Activated T-helper 1 cell treated with anti-CD3 and anti-CD28 coated beads, Interleukin-12 subunit alpha, Interleukin-12 subunit beta, Interleukin-2, Interleukin-4 antibody, amounts not matched to agents 30 ng/mL and 10 ng/mL and 1 ng/mL, durations not matched to agents 14 hours and 24 hours and 36 hours (primary cell): Measurements from ENCODE around the gene THOC7. TPM values are rescaled to one million over a fixed set of nuclear protein-coding genes. Genes with fewer than 3 reads are reported as not detected.

Experiments
- DNase-seq: peaks from one replicate; pipeline ENCODE4 v3.0.0; 2021; ENCODE audit warnings: low spot score
- H3K27ac Mint-ChIP-seq: one replicate; pipeline ENCODE4 v1.8.0; 2021; ENCODE audit warnings: mild to moderate bottlenecking, mixed read lengths
- H3K27me3 Mint-ChIP-seq: one replicate; pipeline ENCODE4 v1.8.0; 2022; ENCODE audit warnings: mild to moderate bottlenecking, moderate library complexity, mixed read lengths; ENCODE audit not compliant: insufficient read depth
- H3K36me3 Mint-ChIP-seq: one replicate; pipeline ENCODE4 v1.8.0; 2021; ENCODE audit warnings: low read depth, mixed read lengths
- H3K4me1 Mint-ChIP-seq: one replicate; pipeline ENCODE4 v1.8.0; 2021; ENCODE audit warnings: low read depth, mixed read lengths
- H3K4me3 Mint-ChIP-seq: one replicate; pipeline ENCODE4 v1.8.0; 2021; ENCODE audit warnings: mild to moderate bottlenecking, moderate library complexity, mixed read lengths
- H3K9me3 Mint-ChIP-seq: one replicate; pipeline ENCODE4 v1.8.0; 2021; ENCODE audit warnings: mixed read lengths
- intact Hi-C: fragments of 100-400 bp; cut with micrococcal nuclease; formaldehyde crosslinking; loops from one replicate; pipeline ENCODE4 v1.15.1; 2024
- total RNA-seq: library from RNA; stranded (reverse); gene quantifications from 2 replicates; pipeline ENCODE4 v1.2.3, GENCODE V29; 2022

THOC7 gene
- 100 and 106 TPM in 2 replicates for total RNA-seq

- H3K9me3 Mint-ChIP-seq: no peaks in the 10 kb centered on the region
- H3K4me1 Mint-ChIP-seq: peaks cover 67% of the 10 kb centered on the region
- H3K27me3 Mint-ChIP-seq: no peaks in the 10 kb centered on the region
- peak; percentile 72 for DNase-seq
- peaks cover 24% of the 10 kb centered on the region for H3K36me3 Mint-ChIP-seq
- intact Hi-C loops: loop anchor here (1.0 to 5.0 kb wide), 5 partner anchors 48 to 619 kb away; partner anchors contain the start of gene PSMD6
- peak within 1 kb of the TSS; percentile 94 for H3K27ac Mint-ChIP-seq
- H3K4me3 Mint-ChIP-seq: peak within 1 kb of the TSS; percentile 91
Observed at GRCh38 chr3:63863150-63864007, at the start of gene THOC7, which contains the start of gene ATXN7. Gene THOC7, minus strand, starts transcription at chr3:63863805. Its CDS starts 15 bp downstream, at chr3:63863790. Gene ATXN7, plus strand, starts transcription at chr3:63863867. Its CDS starts 48,732 bp downstream, at chr3:63912599.

- H3K36me3 Mint-ChIP-seq: peaks cover 29% of the 10 kb centered on the region
- peaks cover 59% of the 10 kb centered on the region for H3K4me1 Mint-ChIP-seq
- peak overlapping the region; percentile 89 for H3K4me3 Mint-ChIP-seq
- peak; percentile 15 for DNase-seq
- intact Hi-C loops: loop anchor here (1.0 kb wide), 1 partner anchor 110 kb away; the partner anchor contains the start of gene PSMD6
- H3K9me3 Mint-ChIP-seq: no peaks in the 10 kb centered on the region
- H3K27me3 Mint-ChIP-seq: peaks cover 2% of the 10 kb centered on the region
- H3K27ac Mint-ChIP-seq: peak overlapping the region; percentile 94
Observed at GRCh38 chr3:63912768-63913588, 49.4 kb upstream of the THOC7 start.

DNA sequence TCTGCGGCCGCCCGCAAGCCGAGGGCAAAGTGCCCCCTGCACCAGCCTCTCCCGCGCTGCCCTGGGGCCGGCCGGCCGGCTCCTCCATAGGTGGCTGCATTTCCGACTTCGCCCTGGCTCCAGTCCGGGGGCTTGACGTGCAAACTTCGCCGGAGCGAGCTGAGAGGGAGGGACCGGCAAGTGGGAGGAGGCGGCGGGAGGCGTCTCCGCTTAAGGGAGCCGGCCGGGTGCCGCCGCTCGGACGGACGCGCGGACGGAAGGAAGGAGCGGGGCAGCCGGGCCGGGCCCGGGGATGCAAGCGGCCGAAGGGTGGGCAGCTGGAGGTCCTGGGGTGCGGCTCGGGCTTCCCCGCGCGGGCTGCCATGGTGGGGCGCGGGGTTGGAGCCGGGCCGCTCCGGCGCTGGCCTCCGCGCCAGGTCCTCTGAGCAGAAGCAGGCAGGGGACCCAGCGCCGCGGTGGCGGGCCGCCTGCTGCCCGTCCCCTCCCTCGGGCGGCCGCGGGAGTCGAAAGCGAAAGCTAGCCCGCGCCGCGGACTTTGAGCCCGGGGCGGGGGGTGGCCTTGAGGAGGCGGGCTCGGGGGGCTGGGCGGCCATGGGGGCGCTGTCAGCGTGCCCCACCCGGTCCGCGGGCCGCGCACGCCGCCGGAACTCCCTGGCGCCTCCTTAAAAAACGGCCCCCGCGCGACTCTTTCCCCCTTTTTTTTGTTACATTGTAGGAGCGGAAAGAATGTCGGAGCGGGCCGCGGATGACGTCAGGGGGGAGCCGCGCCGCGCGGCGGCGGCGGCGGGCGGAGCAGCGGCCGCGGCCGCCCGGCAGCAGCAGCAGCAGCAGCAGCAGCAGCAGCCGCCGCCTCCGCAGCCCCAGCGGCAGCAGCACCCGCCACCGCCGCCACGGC, 48.5 kb upstream of the THOC7 start, which contains the start of gene SCAANT1:
SCAANT1 (minus strand) TSS at position 511 of the 895 bp plus-strand sequence.
- DNase-seq: peak; percentile 79
- intact Hi-C loops: loop anchor here (1.0 to 2.0 kb wide), 5 partner anchors 23 to 111 kb away; partner anchors contain the start of gene PSMD6
- Mint-ChIP-seq H3K4me3 (peak within 1 kb of the TSS; percentile 92), H3K36me3 (peaks cover 21% of the 10 kb centered on the region), H3K27ac (peak within 1 kb of the TSS; percentile 96), H3K4me1 (peaks cover 52% of the 10 kb centered on the region), H3K27me3 (peaks cover 2% of the 10 kb centered on the region), H3K9me3 (no peaks in the 10 kb centered on the region)

GRCh38 chr3:63911509-63911872, 47.9 kb upstream of the THOC7 start:
- Mint-ChIP-seq H3K27ac (peak overlapping the region; percentile 96), H3K4me3 (peak overlapping the region; percentile 92), H3K36me3 (peaks cover 18% of the 10 kb centered on the region), H3K9me3 (no peaks in the 10 kb centered on the region), H3K27me3 (peaks cover 2% of the 10 kb centered on the region), H3K4me1 (peaks cover 50% of the 10 kb centered on the region)
- intact Hi-C loops: loop anchor here (1.0 to 2.0 kb wide), 4 partner anchors 23 to 82 kb away; no protein-coding TSS in a partner anchor
- no peak for DNase-seq

DNA sequence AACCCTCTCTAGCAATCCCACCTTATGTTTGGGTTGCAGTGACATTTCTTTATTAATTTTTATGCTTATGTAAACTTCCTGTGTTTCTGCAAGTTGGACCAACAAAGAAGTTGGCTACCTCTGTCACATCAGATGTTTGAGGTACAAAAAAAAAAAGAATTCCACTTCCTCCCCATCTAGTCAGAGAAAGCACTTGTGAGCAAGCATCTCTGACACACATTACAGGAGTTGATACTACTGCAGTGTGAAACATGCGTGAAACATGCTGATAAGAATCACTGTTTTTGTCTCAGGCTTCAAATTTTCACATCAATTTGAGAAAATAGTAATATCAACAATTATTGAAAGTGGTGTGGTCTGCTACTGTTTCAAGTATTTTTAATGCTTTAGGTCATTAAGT, 47.3 kb upstream of the THOC7 start:
- H3K9me3 Mint-ChIP-seq: no peaks in the 10 kb centered on the region
- H3K27me3 Mint-ChIP-seq: peaks cover 2% of the 10 kb centered on the region
- intact Hi-C loops: loop anchor here (1.0 to 2.0 kb wide), 5 partner anchors 11 to 82 kb away; no protein-coding TSS in a partner anchor
- H3K27ac Mint-ChIP-seq: peak overlapping the region; percentile 96
- peak; percentile 14 for DNase-seq
- H3K36me3 Mint-ChIP-seq: peaks cover 17% of the 10 kb centered on the region
- H3K4me1 Mint-ChIP-seq: peaks cover 46% of the 10 kb centered on the region
- H3K4me3 Mint-ChIP-seq: peak overlapping the region; percentile 92

DNA sequence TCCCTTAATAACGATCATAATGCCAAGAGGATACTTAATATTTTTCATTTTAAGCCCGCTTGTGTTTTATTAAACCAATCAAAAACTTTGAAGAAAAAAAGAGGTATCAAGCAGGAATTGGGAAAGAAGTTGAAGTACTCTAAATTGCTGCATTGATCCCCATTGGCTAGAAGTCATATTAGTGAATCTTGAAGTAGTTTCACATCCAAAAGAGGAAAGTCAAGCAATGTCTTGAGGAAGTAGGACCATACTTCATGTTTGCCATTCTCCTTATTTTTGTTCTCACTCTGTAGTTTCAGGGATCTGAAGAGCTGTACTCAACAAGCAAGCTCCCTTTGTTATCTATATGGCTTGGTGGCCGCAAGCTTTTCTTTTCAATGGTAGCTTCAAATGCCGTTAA, 46.4 kb upstream of the THOC7 start:
- peak overlapping the region; percentile 22 for H3K4me3 Mint-ChIP-seq
- peaks cover 2% of the 10 kb centered on the region for H3K27me3 Mint-ChIP-seq
- H3K36me3 Mint-ChIP-seq: peaks cover 17% of the 10 kb centered on the region
- H3K27ac Mint-ChIP-seq: no peak overlapping the region
- H3K9me3 Mint-ChIP-seq: no peaks in the 10 kb centered on the region
- DNase-seq: no peak
- intact Hi-C loops: loop anchor here (1.0 to 2.0 kb wide), 2 partner anchors 10 to 25 kb away; no protein-coding TSS in a partner anchor
- peaks cover 45% of the 10 kb centered on the region for H3K4me1 Mint-ChIP-seq

GRCh38 chr3:63909431-63909830, 45.8 kb upstream of the THOC7 start:
- Mint-ChIP-seq H3K27ac (no peak overlapping the region), H3K9me3 (no peaks in the 10 kb centered on the region), H3K4me3 (no peak overlapping the region)

DNA sequence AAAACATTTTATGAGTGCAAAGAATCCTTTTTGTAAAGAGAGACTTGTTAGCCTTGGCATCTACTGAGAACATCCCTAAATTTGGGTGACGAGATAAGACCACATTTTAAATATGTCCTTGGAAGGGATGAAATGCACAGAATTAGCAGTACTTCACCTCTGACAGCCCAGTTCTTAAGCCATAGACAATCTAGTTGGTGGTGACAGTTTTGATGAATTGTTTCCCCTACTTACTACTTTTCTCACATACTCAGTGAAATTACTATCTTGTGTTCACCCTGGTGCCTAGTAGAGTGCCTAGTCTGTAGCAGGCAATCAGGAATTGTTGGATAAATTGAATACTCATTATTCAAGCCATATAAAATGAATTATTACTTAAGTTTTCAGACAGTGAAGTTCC, 45.2 kb upstream of the THOC7 start:
- no peak overlapping the region for H3K27ac Mint-ChIP-seq
- no peak overlapping the region for H3K4me3 Mint-ChIP-seq
- H3K4me1 Mint-ChIP-seq: peaks cover 37% of the 10 kb centered on the region
- H3K9me3 Mint-ChIP-seq: no peaks in the 10 kb centered on the region
- H3K27me3 Mint-ChIP-seq: peaks cover 2% of the 10 kb centered on the region
- DNase-seq: no peak
- H3K36me3 Mint-ChIP-seq: peaks cover 11% of the 10 kb centered on the region
- intact Hi-C loops: no loop called here

More at GRCh38 chr3:63909431-63909830, 45.8 kb upstream of the THOC7 start:
- peaks cover 14% of the 10 kb centered on the region for H3K36me3 Mint-ChIP-seq
- peaks cover 2% of the 10 kb centered on the region for H3K27me3 Mint-ChIP-seq
- DNase-seq: no peak
- peaks cover 44% of the 10 kb centered on the region for H3K4me1 Mint-ChIP-seq
- intact Hi-C loops: no loop called here

DNA sequence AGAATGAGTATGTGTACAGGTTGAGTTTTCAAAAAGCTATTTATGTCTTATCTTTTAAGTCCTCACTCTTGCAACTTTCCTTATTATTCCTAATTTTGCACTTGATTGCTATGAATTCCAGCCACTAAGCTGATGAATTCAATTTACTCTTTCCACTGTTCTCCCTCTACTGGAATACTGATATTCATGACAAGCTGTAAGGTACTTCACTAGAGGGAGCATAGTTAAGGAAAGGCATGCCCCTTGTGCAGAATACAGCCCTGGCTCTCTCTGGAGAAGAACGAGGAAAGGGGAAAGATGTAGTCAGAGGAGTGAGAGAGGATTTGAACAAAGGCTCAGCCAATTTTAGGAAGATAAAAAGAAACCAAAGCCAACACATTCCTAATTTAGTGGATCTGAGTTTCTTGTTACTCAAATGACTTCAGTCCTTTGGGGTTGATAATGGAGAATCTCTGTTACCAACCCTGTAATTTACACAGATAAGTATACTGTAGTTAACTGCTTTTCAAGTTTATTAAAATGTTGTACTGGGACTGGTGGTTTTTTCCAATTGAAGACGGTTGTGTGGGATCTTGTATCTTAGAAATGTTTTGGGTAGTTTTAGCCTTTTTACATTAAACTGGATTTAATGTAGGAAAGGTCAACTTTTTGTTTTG, 44.6 kb upstream of the THOC7 start:
- no peak for DNase-seq
- peaks cover 9% of the 10 kb centered on the region for H3K36me3 Mint-ChIP-seq
- H3K4me3 Mint-ChIP-seq: no peak overlapping the region
- intact Hi-C loops: no loop called here
- H3K27me3 Mint-ChIP-seq: peaks cover 2% of the 10 kb centered on the region
- H3K4me1 Mint-ChIP-seq: peaks cover 32% of the 10 kb centered on the region
- H3K27ac Mint-ChIP-seq: no peak overlapping the region
- H3K9me3 Mint-ChIP-seq: no peaks in the 10 kb centered on the region

DNA sequence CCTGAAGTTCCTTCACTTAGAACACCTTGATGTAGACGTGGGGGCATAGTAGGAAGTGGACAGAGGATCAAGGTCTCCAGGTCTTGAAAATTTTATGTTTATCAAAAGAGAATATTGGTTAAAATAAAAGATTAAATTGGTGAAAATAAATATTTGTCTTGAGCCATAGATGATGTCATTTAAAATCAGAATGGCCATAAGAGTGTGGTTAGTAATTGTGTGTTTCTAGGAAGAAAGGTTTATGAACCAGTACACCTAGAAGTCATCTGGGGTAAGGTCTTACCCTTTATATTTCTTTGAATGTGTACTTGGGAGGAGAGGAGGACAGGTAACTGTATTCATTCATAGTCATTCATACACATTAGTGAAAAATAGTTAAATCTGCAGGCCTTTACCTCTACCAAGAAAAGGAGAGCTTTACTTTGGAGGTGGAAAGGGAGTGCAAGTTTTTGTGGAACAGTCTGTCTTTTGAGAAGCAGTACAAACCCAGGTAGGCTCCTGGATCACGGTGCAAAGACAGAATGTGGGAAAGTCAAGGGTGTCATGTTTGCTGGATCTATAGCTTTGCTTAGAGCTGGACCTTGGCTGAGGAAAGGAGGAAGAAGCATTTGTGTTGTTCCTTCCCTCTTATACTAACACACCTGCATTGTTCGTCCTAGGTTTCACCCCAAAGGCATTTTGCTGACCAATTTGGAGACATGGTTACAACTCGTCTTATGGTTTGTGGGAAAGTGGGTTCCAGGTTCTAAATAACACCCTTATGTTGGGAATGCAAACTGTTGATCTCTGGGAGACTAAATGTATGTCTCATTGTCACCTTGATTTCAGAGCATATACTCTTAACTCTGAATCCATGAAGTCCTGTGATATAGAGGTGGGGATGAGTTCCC, 42.4 kb upstream of the THOC7 start:
- DNase-seq: no peak
- H3K9me3 Mint-ChIP-seq: no peaks in the 10 kb centered on the region
- peaks cover 20% of the 10 kb centered on the region for H3K4me1 Mint-ChIP-seq
- no peak overlapping the region for H3K4me3 Mint-ChIP-seq
- H3K36me3 Mint-ChIP-seq: peaks cover 18% of the 10 kb centered on the region
- H3K27ac Mint-ChIP-seq: no peak overlapping the region
- H3K27me3 Mint-ChIP-seq: no peaks in the 10 kb centered on the region
- intact Hi-C loops: no loop called here

- H3K27me3 Mint-ChIP-seq: no peaks in the 10 kb centered on the region
- no peak for DNase-seq
- no peaks in the 10 kb centered on the region for H3K9me3 Mint-ChIP-seq
- intact Hi-C loops: loop anchor here (1.0 kb wide), 1 partner anchor 10 kb away; no protein-coding TSS in a partner anchor
- H3K4me1 Mint-ChIP-seq: peaks cover 36% of the 10 kb centered on the region
- H3K36me3 Mint-ChIP-seq: peaks cover 38% of the 10 kb centered on the region
- peak overlapping the region; percentile 32 for H3K27ac Mint-ChIP-seq
- no peak overlapping the region for H3K4me3 Mint-ChIP-seq
Observed at GRCh38 chr3:63900459-63900858, 36.9 kb upstream of the THOC7 start.
